ENCODE results near the gene KNTC1. TPM values are rescaled to one million over a fixed set of nuclear protein-coding genes. Genes with fewer than 3 reads are reported as not detected.

The KNTC1 gene
- total and polyA plus RNA-seq, 2 of the 8 experiments (the other 6 are each of a cell fraction or from before 2014, with no cell fraction given): 52.7 to 80.2 TPM

- peaks cover 14 to 77% (median 35%) of the 10 kb centered on the region in 4 experiments; a peak in 7 of 8 replicates for H3K36me3 ChIP-seq (ENCODE audit: control insufficient read depth in 2 of 4, insufficient read depth in 4 of 4, low read length in 3 of 4)
- H2AK5ac ChIP-seq (ENCODE audit: low read depth, low read length): no peak overlapping the region
- no peak overlapping the region for H2BK120ac ChIP-seq (replicated peaks; ENCODE audit: low read depth, low read length)
Observed at GRCh38 chr12:122545855-122546254, 18.8 kb downstream of the KNTC1 start.

More at GRCh38 chr12:122545855-122546254, 18.8 kb downstream of the KNTC1 start:
- Histone ChIP-seq H3K79me1 (ENCODE audit: low read depth, low read length) (no peaks in the 10 kb centered on the region), H2BK5ac (ENCODE audit: low read depth, low read length) (no peak overlapping the region), H3K23me2 (ENCODE audit: low read depth, low read length) (no peaks in the 10 kb centered on the region), H3K79me2 (ENCODE audit: control insufficient read depth in 1 of 2, insufficient read depth in 2 of 2, low read length in 2 of 2) (no peaks in the 10 kb centered on the region), H3K9ac (replicated peaks in 1 of 4; ENCODE audit: extremely low read depth in 1 of 4, low read depth in 3 of 4, low read length in 3 of 4) (no peak overlapping the region), H4K8ac (ENCODE audit: extremely low read depth, insufficient read depth, low read length) (no peak overlapping the region), H4K91ac (replicated peaks; ENCODE audit: insufficient read length, low read length) (no peak overlapping the region), H3K4me2 (ENCODE audit: insufficient read depth in 1 of 2, low read depth in 2 of 2, low read length in 2 of 2) (no peak overlapping the region), H3K4me3 (ENCODE audit: extremely low read depth in 1 of 4, insufficient read depth in 2 of 4, low read depth in 3 of 4, low read length in 4 of 4) (no peak overlapping the region), H3K23ac (ENCODE audit: insufficient read length) (no peak overlapping the region), H4K20me1 (replicated peaks in 1 of 2; ENCODE audit: control insufficient read depth in 1 of 2, insufficient read depth in 2 of 2, low read length in 2 of 2) (peaks cover 1 to 3% of the 10 kb centered on the region in 2 experiments), H2AFZ (ENCODE audit: low read length) (no peak overlapping the region), H3K27ac (ENCODE audit: low read depth, low read length) (no peak overlapping the region), H3K18ac (ENCODE audit: extremely low read depth, low read length) (no peak overlapping the region), H2BK20ac (ENCODE audit: low read length) (no peak overlapping the region), H2BK15ac (ENCODE audit: low read length) (no peak overlapping the region), H3K4ac (replicated peaks; ENCODE audit: insufficient read length, low read depth, low read length) (no peak overlapping the region), H3K27me3 (replicated peaks in 1 of 4; ENCODE audit: control insufficient read depth in 3 of 4, extremely low read depth in 1 of 4, insufficient read depth in 3 of 4, low read length in 3 of 4) (no peaks in the 10 kb centered on the region), H3K9me3 (ENCODE audit: insufficient read depth in 2 of 2, low read depth in 1 of 2, low read length in 1 of 2) (no peaks in the 10 kb centered on the region), H3K4me1 (replicated peaks in 1 of 4; ENCODE audit: control insufficient read depth in 3 of 4, insufficient read depth in 4 of 4, low read length in 3 of 4) (no peaks in the 10 kb centered on the region), H3K14ac (ENCODE audit: insufficient read length) (no peak overlapping the region), H3K56ac (replicated peaks; ENCODE audit: insufficient read length, low read depth, low read length) (no peak overlapping the region), H2BK12ac (ENCODE audit: low read depth, low read length) (no peak overlapping the region), H4K5ac (ENCODE audit: insufficient read length, low read depth, low read length) (no peak overlapping the region)
- WGBS, 2 experiments (ENCODE audit: extremely low coverage in 1 of 2, insufficient coverage in 1 of 2, insufficient read length in 1 of 2, insufficient replicate concordance in 2 of 2, low coverage in 1 of 2, low lambda C conversion rate in 2 of 2, missing lambda C conversion rate in 1 of 2): 95% methylated on average over 2 of the region's 2 CpGs; no CpG with 5 or more reads in 1 of the 2 experiments
- TF ChIP-seq MAX (IDR thresholded peaks at IDR 0.05) (no peak), TAF1 (IDR thresholded peaks at IDR 0.05; ENCODE audit: low read depth, low read length) (no peak), TAF7 (optimal IDR thresholded peaks at IDR 0.05; ENCODE audit: borderline replicate concordance, low read depth, low read length) (no peak), TBP (IDR thresholded peaks at IDR 0.05; ENCODE audit: low read depth, low read length) (no peak), CEBPB (IDR thresholded peaks at IDR 0.05; ENCODE audit: low read depth, low read length) (no peak), NANOG (IDR thresholded peaks at IDR 0.05; ENCODE audit: insufficient read depth, low read depth, low read length, poor library complexity, severe bottlenecking) (no peak), BACH1 (IDR thresholded peaks at IDR 0.05; ENCODE audit: low read length) (no peak), EGR1 (IDR thresholded peaks at IDR 0.05; ENCODE audit: borderline replicate concordance, low read depth, low read length) (no peak), CHD2 (IDR thresholded peaks at IDR 0.05; ENCODE audit: low read length) (no peak), RXRA (IDR thresholded peaks at IDR 0.05; ENCODE audit: insufficient read depth, low read depth, low read length) (no peak)
- FAIRE-seq: no peak
- ChIA-PET POLR2A (ENCODE audit: partially characterized antibody) (interaction anchor here (0.8 to 49.0 kb wide), 2 partner anchors 8 to 40 kb away, joined by 3 to 1221 read pairs; partner anchors contain the start of genes KNTC1, RSRC2 and ZCCHC8), CTCF (ENCODE audit: partially characterized antibody) (no interaction called here)
- DNase-seq (ENCODE audit: low read depth in 1 of 2, low spot score in 2 of 2): no peak
